HEK293 (cell line): ENCODE results near the gene TLE3.

Source experiments
- CTCF ChIA-PET: fragments of 350-600 bp; formaldehyde crosslinking; extraction: SDS; loops from one replicate; lab custom pipeline; 2021; ENCODE audit warnings: antibody characterized with exemption; lab: Yijun Ruan, JAX
- POLR2A ChIA-PET: fragments of 300-600 bp; formaldehyde crosslinking; extraction: SDS; loops from one replicate; lab custom pipeline; 2020; ENCODE audit warnings: antibody characterized with exemption, inconsistent platforms; lab: Yijun Ruan, JAX
- H3K27ac ChIP-seq: fragments of 200-500 bp; sonication (Bioruptor generic); 2 replicates; pipeline ENCODE4 v1.5.1; 2014; ENCODE audit warnings: low read depth, low read length, control low read depth, inconsistent platforms; ENCODE audit errors: extremely low read depth
- H3K36me3 ChIP-seq, 2 experiments: fragments of 200-500 bp in 1 of 2; sonication (Bioruptor generic) in 1 of 2; 1 replicate in 1 of 2; 2 replicates in 1 of 2; pipeline ENCODE4 v1.5.1; 2014 to 2017; ENCODE audit warnings: inconsistent platforms in 2 of 2, low read length in 2 of 2; ENCODE audit not compliant: control insufficient read depth in 2 of 2, insufficient read depth in 1 of 2
- H3K4me1 ChIP-seq: fragments of 200-500 bp; sonication (Bioruptor generic); 2 replicates; pipeline ENCODE4 v1.5.1; 2014; ENCODE audit warnings: mild to moderate bottlenecking, low read length, inconsistent platforms; ENCODE audit not compliant: control insufficient read depth, insufficient read depth
- H3K4me3 ChIP-seq: 2 replicates; pipeline ENCODE4 v1.5.1; 2011; ENCODE audit warnings: low read depth, mild to moderate bottlenecking, control low read depth, low read length, moderate library complexity
- H3K9me3 ChIP-seq: fragments of 200-500 bp; sonication (Bioruptor generic); 2 replicates; pipeline ENCODE4 v1.5.1; 2014; ENCODE audit warnings: low read depth, low read length, inconsistent platforms; ENCODE audit not compliant: control insufficient read depth, insufficient read depth
- EGR2 ChIP-seq: fragments of 450-650 bp; formaldehyde crosslinking; IDR thresholded peaks from 2 replicates; pipeline ENCODE4 v1.5.1; 2016; ENCODE audit warnings: low read depth, missing biosample characterization, missing genetic modification characterization
- OSR2 ChIP-seq: fragments of 450-650 bp; formaldehyde crosslinking; IDR thresholded peaks from 2 replicates; pipeline ENCODE4 v1.5.1; 2016; ENCODE audit warnings: missing biosample characterization, missing genetic modification characterization
- PRDM10 ChIP-seq: fragments of 450-650 bp; formaldehyde crosslinking; IDR thresholded peaks from 2 replicates; pipeline ENCODE4 v1.5.1; 2016; ENCODE audit warnings: missing biosample characterization, missing genetic modification characterization
- ZBTB21 ChIP-seq: fragments of 450-650 bp; formaldehyde crosslinking; IDR thresholded peaks from 2 replicates; pipeline ENCODE4 v1.5.1; 2017; ENCODE audit warnings: missing biosample characterization, missing genetic modification characterization
- ZBTB48 ChIP-seq: fragments of 450-650 bp; formaldehyde crosslinking; IDR thresholded peaks from 2 replicates; pipeline ENCODE4 v1.5.1; 2016; ENCODE audit warnings: missing biosample characterization, missing genetic modification characterization
- ZFP69B ChIP-seq: fragments of 450-650 bp; formaldehyde crosslinking; IDR thresholded peaks from 2 replicates; pipeline ENCODE4 v1.5.1; 2016; ENCODE audit warnings: missing biosample characterization, missing genetic modification characterization
- ZNF223 ChIP-seq: fragments of 450-650 bp; formaldehyde crosslinking; IDR thresholded peaks from 2 replicates; pipeline ENCODE4 v1.5.1; 2016; ENCODE audit warnings: missing biosample characterization, missing genetic modification characterization
- ZNF341 ChIP-seq: fragments of 450-650 bp; formaldehyde crosslinking; IDR thresholded peaks from 2 replicates; pipeline ENCODE4; 2016; ENCODE audit warnings: low read depth, missing biosample characterization, missing genetic modification characterization
- ZNF544 ChIP-seq: fragments of 450-650 bp; formaldehyde crosslinking; IDR thresholded peaks from 2 replicates; pipeline ENCODE4 v1.5.0; 2017; ENCODE audit warnings: missing biosample characterization, missing genetic modification characterization
- TF ChIP-seq, protein P1 (sequence below): fragments of 450-650 bp; formaldehyde crosslinking; IDR thresholded peaks from 2 replicates; pipeline ENCODE4 v1.5.1; 2016; ENCODE audit warnings: missing biosample characterization, missing genetic modification characterization
- TF ChIP-seq, protein P2 (sequence below): fragments of 450-650 bp; formaldehyde crosslinking; IDR thresholded peaks from 2 replicates; pipeline ENCODE4 v1.5.1; 2016; ENCODE audit warnings: missing biosample characterization, missing genetic modification characterization, borderline replicate concordance

The TLE3 gene

DNA sequence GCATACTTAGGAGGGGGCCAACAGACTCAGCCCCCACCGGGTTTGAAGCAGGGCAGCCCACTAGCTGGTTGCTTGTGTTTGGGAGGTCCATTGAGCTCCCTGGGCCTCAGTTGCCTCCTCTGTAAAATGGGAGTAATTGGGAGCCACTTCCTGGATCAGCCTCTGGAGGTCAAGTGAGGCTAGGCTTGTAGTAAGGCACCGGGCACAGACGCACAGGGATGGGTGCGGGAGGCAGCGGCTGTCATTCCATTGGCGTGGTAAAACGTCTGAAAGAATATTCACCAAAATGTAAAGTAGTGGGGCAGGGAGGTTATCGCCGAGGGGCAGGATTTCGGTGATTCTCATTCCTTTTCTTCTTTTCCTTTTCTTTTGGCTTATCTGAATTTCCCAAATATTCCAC is 64.6 kb downstream of the TLE3 start:
- no peak for TF ChIP-seq EGR2 (tag by site-specific recombination)
- TF ChIP-seq, protein P1, sequence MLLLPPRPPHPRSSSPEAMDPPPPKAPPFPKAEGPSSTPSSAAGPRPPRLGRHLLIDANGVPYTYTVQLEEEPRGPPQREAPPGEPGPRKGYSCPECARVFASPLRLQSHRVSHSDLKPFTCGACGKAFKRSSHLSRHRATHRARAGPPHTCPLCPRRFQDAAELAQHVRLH (tag by site-specific recombination), result 0 out of 2 replicates have a peak, but pooled peaks have one; percentile 34
- TF ChIP-seq, protein P2, sequence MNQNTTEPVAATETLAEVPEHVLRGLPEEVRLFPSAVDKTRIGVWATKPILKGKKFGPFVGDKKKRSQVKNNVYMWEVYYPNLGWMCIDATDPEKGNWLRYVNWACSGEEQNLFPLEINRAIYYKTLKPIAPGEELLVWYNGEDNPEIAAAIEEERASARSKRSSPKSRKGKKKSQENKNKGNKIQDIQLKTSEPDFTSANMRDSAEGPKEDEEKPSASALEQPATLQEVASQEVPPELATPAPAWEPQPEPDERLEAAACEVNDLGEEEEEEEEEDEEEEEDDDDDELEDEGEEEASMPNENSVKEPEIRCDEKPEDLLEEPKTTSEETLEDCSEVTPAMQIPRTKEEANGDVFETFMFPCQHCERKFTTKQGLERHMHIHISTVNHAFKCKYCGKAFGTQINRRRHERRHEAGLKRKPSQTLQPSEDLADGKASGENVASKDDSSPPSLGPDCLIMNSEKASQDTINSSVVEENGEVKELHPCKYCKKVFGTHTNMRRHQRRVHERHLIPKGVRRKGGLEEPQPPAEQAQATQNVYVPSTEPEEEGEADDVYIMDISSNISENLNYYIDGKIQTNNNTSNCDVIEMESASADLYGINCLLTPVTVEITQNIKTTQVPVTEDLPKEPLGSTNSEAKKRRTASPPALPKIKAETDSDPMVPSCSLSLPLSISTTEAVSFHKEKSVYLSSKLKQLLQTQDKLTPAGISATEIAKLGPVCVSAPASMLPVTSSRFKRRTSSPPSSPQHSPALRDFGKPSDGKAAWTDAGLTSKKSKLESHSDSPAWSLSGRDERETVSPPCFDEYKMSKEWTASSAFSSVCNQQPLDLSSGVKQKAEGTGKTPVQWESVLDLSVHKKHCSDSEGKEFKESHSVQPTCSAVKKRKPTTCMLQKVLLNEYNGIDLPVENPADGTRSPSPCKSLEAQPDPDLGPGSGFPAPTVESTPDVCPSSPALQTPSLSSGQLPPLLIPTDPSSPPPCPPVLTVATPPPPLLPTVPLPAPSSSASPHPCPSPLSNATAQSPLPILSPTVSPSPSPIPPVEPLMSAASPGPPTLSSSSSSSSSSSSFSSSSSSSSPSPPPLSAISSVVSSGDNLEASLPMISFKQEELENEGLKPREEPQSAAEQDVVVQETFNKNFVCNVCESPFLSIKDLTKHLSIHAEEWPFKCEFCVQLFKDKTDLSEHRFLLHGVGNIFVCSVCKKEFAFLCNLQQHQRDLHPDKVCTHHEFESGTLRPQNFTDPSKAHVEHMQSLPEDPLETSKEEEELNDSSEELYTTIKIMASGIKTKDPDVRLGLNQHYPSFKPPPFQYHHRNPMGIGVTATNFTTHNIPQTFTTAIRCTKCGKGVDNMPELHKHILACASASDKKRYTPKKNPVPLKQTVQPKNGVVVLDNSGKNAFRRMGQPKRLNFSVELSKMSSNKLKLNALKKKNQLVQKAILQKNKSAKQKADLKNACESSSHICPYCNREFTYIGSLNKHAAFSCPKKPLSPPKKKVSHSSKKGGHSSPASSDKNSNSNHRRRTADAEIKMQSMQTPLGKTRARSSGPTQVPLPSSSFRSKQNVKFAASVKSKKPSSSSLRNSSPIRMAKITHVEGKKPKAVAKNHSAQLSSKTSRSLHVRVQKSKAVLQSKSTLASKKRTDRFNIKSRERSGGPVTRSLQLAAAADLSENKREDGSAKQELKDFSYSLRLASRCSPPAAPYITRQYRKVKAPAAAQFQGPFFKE (tag by site-specific recombination), result 0 out of 2 replicates have a peak, but pooled peaks have one; percentile 32
- ChIA-PET POLR2A (interaction anchor here (0.8 to 2.0 kb wide), 3 partner anchors 8 to 65 kb away, joined by 3 to 6 read pairs (median 5); partner anchors contain the start of gene TLE3), CTCF (interaction anchor here (0.7 kb wide), 1 partner anchor 179 kb away, joined by 3 read pairs; no protein-coding TSS in a partner anchor)
- H3K36me3 ChIP-seq, result no peaks in the 10 kb centered on the region
- H3K27ac ChIP-seq, result peak overlapping the region; percentile 59; the same call in 1 of the 2 replicates
- H3K4me1 ChIP-seq, result peaks cover 19% of the 10 kb centered on the region
- no peak overlapping the region for H3K4me3 ChIP-seq
- no peaks in the 10 kb centered on the region for H3K9me3 ChIP-seq

- peaks cover 19% of the 10 kb centered on the region for H3K4me1 ChIP-seq
- TF ChIP-seq ZBTB48 (tag by site-specific recombination), result 0 out of 2 replicates have a peak, but pooled peaks have one; percentile 29
- TF ChIP-seq ZBTB21, result no peak
- TF ChIP-seq PRDM10 (tag by site-specific recombination), result peak; percentile 34; the same call in 1 of the 2 replicates
- no peak for TF ChIP-seq ZFP69B (tag by site-specific recombination)
- no peak for TF ChIP-seq OSR2 (tag by site-specific recombination)
- no peak for TF ChIP-seq ZNF544 (tag by site-specific recombination)
- no peak for TF ChIP-seq ZNF223
- peak; percentile 71 for TF ChIP-seq ZNF341 (tag by site-specific recombination)
- ChIA-PET CTCF (interaction anchor here (0.5 to 0.8 kb wide), 2 partner anchors 11 to 153 kb away, joined by 4 to 5 read pairs; no protein-coding TSS in a partner anchor), POLR2A (interaction anchor here (1.3 kb wide), 1 partner anchor 65 kb away, joined by 5 read pairs; the partner anchor contains the start of gene TLE3)
- H3K36me3 ChIP-seq, result no peaks in the 10 kb centered on the region
- H3K27ac ChIP-seq, result no peak overlapping the region; the same call in 1 of the 2 replicates
- no peak overlapping the region for H3K4me3 ChIP-seq
- H3K9me3 ChIP-seq, result no peaks in the 10 kb centered on the region
Measured at GRCh38 chr15:70032509-70032908, 65.2 kb downstream of the TLE3 start.
